GM23248 (cell line): ENCODE data around the gene ENKD1.

Experiments used
- EZH2 ChIP-seq: fragments of 200-600 bp; sonication (generic); IDR thresholded peaks from 2 replicates; pipeline ENCODE4 v1.6.1; 2018; ENCODE audit warnings: antibody characterized with exemption, mild to moderate bottlenecking; ENCODE audit not compliant: insufficient read depth, poor library complexity, severe bottlenecking
- EZH2phosphoT487 ChIP-seq: fragments of 200-600 bp; sonication (generic); IDR thresholded peaks from 2 replicates; pipeline ENCODE4 v1.6.1; 2018; ENCODE audit warnings: antibody characterized with exemption, moderate library complexity, mild to moderate bottlenecking, low read depth; ENCODE audit not compliant: insufficient read depth

DNA sequence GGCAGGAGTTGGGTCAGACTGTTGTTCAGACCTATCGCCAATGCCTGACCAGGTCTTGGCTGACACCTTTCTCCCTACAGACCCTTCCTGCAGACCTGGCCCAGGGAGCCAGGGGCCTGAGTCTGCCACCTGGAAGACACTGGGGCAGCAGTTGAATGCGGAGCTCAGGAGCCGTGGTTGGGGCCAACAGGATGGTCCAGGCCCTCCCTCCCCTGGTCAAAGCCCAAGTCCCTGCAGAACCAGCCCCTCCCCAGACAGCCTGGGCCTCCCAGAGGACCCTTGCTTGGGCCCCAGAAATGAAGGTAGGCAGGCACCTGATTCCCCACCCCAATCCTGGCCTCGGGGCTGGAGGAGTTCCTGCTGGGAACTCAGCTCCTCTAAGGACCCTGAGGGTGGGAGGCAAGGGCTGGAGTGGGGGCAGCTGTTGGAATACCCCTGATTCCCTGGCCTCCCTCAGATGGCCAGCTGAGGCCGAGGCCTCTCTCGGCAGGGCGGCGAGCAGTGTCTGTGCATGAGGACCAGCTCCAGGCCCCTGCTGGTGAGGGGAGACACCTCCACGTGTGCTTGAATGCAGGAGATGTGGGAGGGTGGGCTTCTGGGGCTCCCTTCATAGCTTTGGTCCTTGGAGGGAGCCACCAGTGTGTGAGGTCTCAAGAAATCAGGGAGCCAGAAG lies 10.1 kb downstream of the ENKD1 start:
- no peak for TF ChIP-seq EZH2
- no peak for TF ChIP-seq EZH2phosphoT487
